Measurements from ENCODE around the gene RHOC.

GRCh38 chr1:112714313-112715263 lies 7.7 kb upstream of the RHOC start:
- TF ChIP-seq CTCF (IDR thresholded peaks at IDR 0.05) (no peak), POLR2A (IDR thresholded peaks at IDR 0.05) (peak in 1 of 2 donors; percentile 58)
